Hepatic stellate cell (primary cell): Measurements from ENCODE around the gene MAST3.

Experiments
- DNase-seq: peaks from one replicate; pipeline ENCODE4 v3.0.0; 2011; ENCODE audit warnings: low spot score

Gene MAST3

GRCh38 chr19:18191640-18192062, 94.1 kb downstream of the MAST3 start:
- no peak for DNase-seq

GRCh38 chr19:18192673-18193387, 95.3 kb downstream of the MAST3 start, which contains the start of gene MPV17L2:
Gene MPV17L2, plus strand, starts transcription at chr19:18193218. Its CDS starts 64 bp downstream, at chr19:18193282.
- peak; percentile 97 for DNase-seq

GRCh38 chr19:18193388-18194180, 96.0 kb downstream of the MAST3 start:
- no peak for DNase-seq

- no peak for DNase-seq
Measured at GRCh38 chr19:18194181-18194530, 96.6 kb downstream of the MAST3 start.

- DNase-seq: peak; percentile 46
Measured at GRCh38 chr19:18194554-18195238, 97.1 kb downstream of the MAST3 start.

DNA sequence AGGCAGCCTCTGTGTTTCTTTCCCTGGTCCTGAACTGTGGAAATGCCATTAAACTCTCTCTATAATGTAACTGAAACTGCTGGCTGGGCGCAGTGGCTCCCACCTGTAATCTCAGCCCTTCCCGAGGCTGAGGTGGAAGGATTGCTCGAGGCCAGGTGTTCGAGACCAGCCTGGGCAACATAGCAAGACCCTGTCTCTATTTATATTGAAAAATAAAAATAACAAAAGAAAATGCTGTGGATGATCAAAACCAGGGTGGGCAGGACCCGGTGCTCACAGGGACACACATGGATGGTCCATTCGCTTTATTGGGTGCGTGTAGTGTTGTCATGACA, 98.9 kb downstream of the MAST3 start:
- DNase-seq: no peak

GRCh38 chr19:18197306-18197705, 99.7 kb downstream of the MAST3 start:
- no peak for DNase-seq

DNA sequence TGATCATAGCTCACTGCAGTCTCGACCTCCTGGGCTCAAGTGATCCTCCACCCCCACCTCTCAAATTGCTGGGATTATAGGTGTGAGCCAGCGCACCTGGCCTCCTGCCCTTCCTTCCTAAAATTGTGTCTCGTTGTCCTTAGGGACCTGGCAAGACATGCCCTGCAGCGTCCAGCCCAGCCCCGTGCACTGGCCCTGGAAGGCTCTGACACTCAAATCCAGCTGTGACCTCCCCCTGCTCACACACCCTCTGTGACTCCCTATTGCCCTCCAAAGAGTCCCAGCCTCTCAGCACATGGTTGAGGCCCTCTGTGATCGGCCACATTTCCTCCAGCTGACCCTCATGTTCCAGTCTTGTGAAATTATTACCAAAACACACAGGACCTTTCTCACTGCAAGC, 100.4 kb downstream of the MAST3 start:
- no peak for DNase-seq

DNA sequence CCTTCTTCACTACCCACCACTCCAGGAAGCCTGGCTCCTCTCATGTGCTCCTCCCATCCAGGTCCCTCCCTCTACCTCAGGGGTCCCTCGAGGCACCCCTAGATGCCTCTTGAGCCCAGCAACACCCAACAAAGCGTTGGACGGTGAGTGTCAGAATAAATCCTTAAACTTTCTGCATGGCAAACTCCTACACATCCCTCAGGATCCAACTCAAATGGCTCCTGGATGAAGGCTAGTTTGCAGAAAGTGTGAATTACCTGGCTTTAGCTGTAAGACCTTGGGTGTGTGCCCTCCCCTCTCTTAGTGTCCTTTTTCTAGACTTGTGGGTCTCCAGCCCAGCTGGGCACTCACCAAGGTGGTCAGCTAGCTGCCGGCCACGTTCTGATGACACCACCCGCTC, 100.8 kb downstream of the MAST3 start:
- DNase-seq: no peak
